Chondrocyte (in vitro differentiated cells): ENCODE results near the gene IGFBP4. TPM values are rescaled to one million over a fixed set of nuclear protein-coding genes. Genes with fewer than 3 reads are reported as not detected.

Source experiments
- DNase-seq: peaks from one replicate; pipeline ENCODE4 v3.0.0; 2021; ENCODE audit warnings: mixed read lengths, low spot score
- H3K27ac Mint-ChIP-seq: one replicate; pipeline ENCODE4 v1.8.0; 2021; ENCODE audit warnings: mild to moderate bottlenecking, moderate library complexity, mixed read lengths; ENCODE audit not compliant: unreplicated experiment
- H3K27me3 Mint-ChIP-seq: 2 replicates; pipeline ENCODE4 v1.8.0; 2021; ENCODE audit warnings: low read depth, mixed read lengths
- H3K36me3 Mint-ChIP-seq: 2 replicates; pipeline ENCODE4 v1.8.0; 2021; ENCODE audit warnings: low read depth, mixed read lengths
- H3K4me1 Mint-ChIP-seq: 2 replicates; pipeline ENCODE4 v1.8.0; 2021; ENCODE audit warnings: low read depth, mild to moderate bottlenecking, mixed read lengths
- H3K4me3 Mint-ChIP-seq: one replicate; pipeline ENCODE4 v1.8.0; 2021; ENCODE audit warnings: mild to moderate bottlenecking, moderate library complexity, mixed read lengths; ENCODE audit not compliant: unreplicated experiment
- H3K9me3 Mint-ChIP-seq: 2 replicates; pipeline ENCODE4 v1.8.0; 2021; ENCODE audit warnings: low read depth, mixed read lengths
- CTCF ChIP-seq: fragments of 200-600 bp; sonication (generic); IDR thresholded peaks from 2 replicates; pipeline ENCODE4 v1.5.0; 2021; ENCODE audit warnings: antibody characterized with exemption, mild to moderate bottlenecking, moderate library complexity
- total RNA-seq: library from RNA; stranded (reverse); gene quantifications from 3 replicates; pipeline ENCODE4 v1.2.1, GENCODE V29; 2021

IGFBP4 gene
- total RNA-seq, 1 donor from 2014 or later, result 496 TPM

DNA sequence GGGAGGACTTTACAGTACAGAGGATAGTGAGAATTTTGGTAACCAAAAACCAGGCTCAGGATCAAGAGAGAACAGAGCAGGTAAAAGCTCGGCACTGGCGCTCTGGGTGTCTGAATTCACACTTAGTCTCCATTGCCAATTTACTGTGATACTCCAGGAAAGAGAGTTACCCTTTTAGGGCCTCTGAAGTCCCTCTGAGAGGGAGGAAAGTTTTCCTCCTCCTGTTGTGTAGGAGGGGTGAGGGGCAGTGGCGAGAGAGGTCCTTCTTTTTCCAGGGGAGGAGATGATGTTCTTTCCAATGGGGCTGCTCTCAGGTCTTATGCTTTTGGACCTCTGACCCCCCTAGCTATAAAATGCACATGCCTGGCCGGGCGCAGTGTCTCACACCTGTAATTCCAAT is 63.5 kb downstream of the IGFBP4 start:
- Mint-ChIP-seq H3K9me3 (no peaks in the 10 kb centered on the region), H3K27me3 (no peaks in the 10 kb centered on the region), H3K27ac (no peak overlapping the region), H3K4me1 (peaks cover 24% of the 10 kb centered on the region), H3K4me3 (no peak overlapping the region), H3K36me3 (no peaks in the 10 kb centered on the region)
- no peak for TF ChIP-seq CTCF
- peak; percentile 17 for DNase-seq

Other genes with a start within 250 kb of the IGFBP4 start
- 25.9 to 28.3 TPM (median 28.1 TPM) in 3 replicates for gene WIPF2, start 224.1 kb upstream of the IGFBP4 start, total RNA-seq
- gene CDC6, start 155.6 kb upstream of the IGFBP4 start, total RNA-seq, result 8.5 to 33.1 TPM (median 9.9 TPM) in 3 replicates
- gene RARA, start 134.3 kb upstream of the IGFBP4 start, total RNA-seq, result 59.2 to 65.7 TPM (median 61.2 TPM) in 3 replicates
- gene GJD3, start 78.7 kb upstream of the IGFBP4 start, total RNA-seq, result 0.32 to 0.41 TPM in 2 of 3 replicates, not detected in the other
- gene TOP2A, start 25.6 kb upstream of the IGFBP4 start, total RNA-seq, result 24.6 to 28.2 TPM (median 27.8 TPM) in 3 replicates
- 0.39 TPM in 1 of 3 replicates, not detected in the others for gene TNS4, start 58.2 kb downstream of the IGFBP4 start, total RNA-seq
- gene CCR7, start 122.0 kb downstream of the IGFBP4 start, total RNA-seq, result not detected in 3 replicates
- gene SMARCE1, start 204.4 kb downstream of the IGFBP4 start, total RNA-seq, result 92.9 to 120 TPM (median 93.1 TPM) in 3 replicates
- gene KRT222, start 221.7 kb downstream of the IGFBP4 start, total RNA-seq, result not detected in 3 replicates